Stomach (tissue), 4 donors: ENCODE data around the gene CD79B.

Experiments
- POLR2A ChIP-seq, 4 donors: fragments of 450-650 bp; IDR thresholded peaks; one replicate each; pipeline ENCODE4 v1.6.1; 2016; ENCODE audit warnings: antibody characterized with exemption in 4 of 4, control low read depth in 2 of 4, mild to moderate bottlenecking in 1 of 4, moderate library complexity in 1 of 4
- POLR2AphosphoS5 ChIP-seq, 3 donors: sonication (generic); formaldehyde crosslinking; IDR thresholded peaks; one replicate each; pipeline ENCODE4 v1.6.1; 2016; ENCODE audit warnings: antibody characterized with exemption in 3 of 3
- TF ChIP-seq, protein P1 (sequence below), 7 experiments: fragments of 450-650 bp in 4 of 7; fragments of 200-600 bp in 3 of 7; sonication (generic) in 3 of 7; IDR thresholded peaks; one replicate each; pipeline ENCODE4 v1.5.1; 2016 to 2019; ENCODE audit warnings: antibody characterized with exemption in 7 of 7, control low read depth in 2 of 7, mild to moderate bottlenecking in 1 of 7

- no peak for TF ChIP-seq POLR2A (IDR thresholded peaks at IDR 0.05)
- TF ChIP-seq, protein P1, sequence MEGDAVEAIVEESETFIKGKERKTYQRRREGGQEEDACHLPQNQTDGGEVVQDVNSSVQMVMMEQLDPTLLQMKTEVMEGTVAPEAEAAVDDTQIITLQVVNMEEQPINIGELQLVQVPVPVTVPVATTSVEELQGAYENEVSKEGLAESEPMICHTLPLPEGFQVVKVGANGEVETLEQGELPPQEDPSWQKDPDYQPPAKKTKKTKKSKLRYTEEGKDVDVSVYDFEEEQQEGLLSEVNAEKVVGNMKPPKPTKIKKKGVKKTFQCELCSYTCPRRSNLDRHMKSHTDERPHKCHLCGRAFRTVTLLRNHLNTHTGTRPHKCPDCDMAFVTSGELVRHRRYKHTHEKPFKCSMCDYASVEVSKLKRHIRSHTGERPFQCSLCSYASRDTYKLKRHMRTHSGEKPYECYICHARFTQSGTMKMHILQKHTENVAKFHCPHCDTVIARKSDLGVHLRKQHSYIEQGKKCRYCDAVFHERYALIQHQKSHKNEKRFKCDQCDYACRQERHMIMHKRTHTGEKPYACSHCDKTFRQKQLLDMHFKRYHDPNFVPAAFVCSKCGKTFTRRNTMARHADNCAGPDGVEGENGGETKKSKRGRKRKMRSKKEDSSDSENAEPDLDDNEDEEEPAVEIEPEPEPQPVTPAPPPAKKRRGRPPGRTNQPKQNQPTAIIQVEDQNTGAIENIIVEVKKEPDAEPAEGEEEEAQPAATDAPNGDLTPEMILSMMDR (IDR thresholded peaks at IDR 0.05), result no peak
- no peak for TF ChIP-seq POLR2AphosphoS5 (IDR thresholded peaks at IDR 0.05)
Measured at GRCh38 chr17:63918305-63918704, 13.8 kb downstream of the CD79B start.
